C4-2B (cell line): ENCODE results near the gene TSFM.

ENCODE experiments used
- CTCF ChIP-seq: fragments of 450-650 bp; conservative IDR thresholded peaks from 2 replicates; pipeline ENCODE4 v1.5.1; 2017; ENCODE audit warnings: mild to moderate bottlenecking
- ZFX ChIP-seq: fragments of 450-650 bp; IDR thresholded peaks from 2 replicates; pipeline ENCODE4 v1.6.1; 2017

DNA sequence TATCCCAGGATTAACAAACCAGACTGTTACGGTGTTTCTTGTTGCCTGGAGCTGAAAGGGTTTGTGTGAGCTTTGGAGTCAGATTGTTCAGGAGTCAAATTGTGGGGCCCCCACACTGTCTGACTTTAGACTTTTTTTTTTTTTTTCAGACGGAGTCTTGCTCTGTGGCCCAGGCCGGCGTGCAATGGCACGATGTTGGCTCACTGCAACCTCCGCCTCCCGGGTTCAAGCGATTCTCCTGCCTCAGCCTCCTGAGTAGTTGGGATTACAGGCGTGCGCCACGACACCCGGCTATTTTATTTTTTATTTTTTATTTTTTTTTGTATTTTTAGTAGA is 847 bp downstream of the TSFM start:
- no peak for TF ChIP-seq CTCF
- no peak for TF ChIP-seq ZFX
